ENCODE measurements around the gene ZNF70. TPM values are rescaled to one million over a fixed set of nuclear protein-coding genes. Genes with fewer than 3 reads are reported as not detected.
A peak's percentile ranks its signal among the peaks of the same experiment; 100 is the strongest.

ZNF70 gene
- total RNA-seq, 1 experiment from 2014 or later = 5.4 TPM

GRCh38 chr22:23774114-23774921, 23.4 kb upstream of the ZNF70 start:
- Histone ChIP-seq H3K27me3 (replicated peaks; ENCODE audit: control insufficient read depth, insufficient read depth, low read length) (no peaks in the 10 kb centered on the region), H3K4me3 (ENCODE audit: low read depth, low read length) (no peak overlapping the region), H3K36me3 (ENCODE audit: control insufficient read depth, insufficient read depth, low read length) (no peaks in the 10 kb centered on the region), H3K4me1 (peaks cover 38% of the 10 kb centered on the region), H3K9me3 (no peaks in the 10 kb centered on the region)
- BruUV-seq (replicated peaks) = no TSS peak
- no peak for TF ChIP-seq CTCF (IDR thresholded peaks at IDR 0.05; ENCODE audit: insufficient read depth in 1 of 2, low read depth in 1 of 2, low read length in 1 of 2, severe bottlenecking in 1 of 2, unreplicated experiment in 1 of 2)
- POLR2A ChIA-PET = interaction anchor here (0.5 to 1.2 kb wide), 4 partner anchors 13 to 132 kb away, joined by 3 to 7 read pairs (median 4); partner anchors contain the start of gene ZNF70
- CTCF ChIA-PET = interaction anchor here (0.7 to 1.1 kb wide), 3 partner anchors 74 to 120 kb away, joined by 3 to 5 read pairs (median 3); partner anchors contain the start of genes MIF and SLC2A11
- intact Hi-C loops (cut with micrococcal nuclease; ENCODE audit: unreplicated experiment) = no loop called here
- Mint-ChIP-seq H3K9me3 (ENCODE audit: unreplicated experiment) (no peaks in the 10 kb centered on the region), H3K27ac (ENCODE audit: unreplicated experiment) (peak overlapping the region; percentile 84), H3K27me3 (ENCODE audit: insufficient read depth, unreplicated experiment) (no peaks in the 10 kb centered on the region), H3K4me1 (ENCODE audit: low read depth, unreplicated experiment) (peaks cover 18% of the 10 kb centered on the region), H3K4me3 (ENCODE audit: unreplicated experiment) (peak overlapping the region; percentile 67), H3K36me3 (ENCODE audit: insufficient read depth, unreplicated experiment) (peaks cover 8% of the 10 kb centered on the region)
- peak in 1 of 2 experiments; percentile 31 for DNase-seq

- TSS peak; percentile 41 for BruUV-seq (replicated peaks)
- H3K27me3 Mint-ChIP-seq (ENCODE audit: insufficient read depth, unreplicated experiment) = no peaks in the 10 kb centered on the region
- no peaks in the 10 kb centered on the region for H3K9me3 ChIP-seq
- POLR2A ChIA-PET = interaction anchor here (1.1 kb wide), 1 partner anchor 61 kb away, joined by 3 read pairs; no protein-coding TSS in a partner anchor
- no peaks in the 10 kb centered on the region for H3K27me3 ChIP-seq (replicated peaks; ENCODE audit: control insufficient read depth, insufficient read depth, low read length)
- peaks cover 8% of the 10 kb centered on the region for H3K36me3 Mint-ChIP-seq (ENCODE audit: insufficient read depth, unreplicated experiment)
- H3K27ac Mint-ChIP-seq (ENCODE audit: unreplicated experiment) = peak overlapping the region; percentile 30
- intact Hi-C loops (cut with micrococcal nuclease; ENCODE audit: unreplicated experiment) = loop anchor here (2.0 kb wide), 1 partner anchor 13 kb away; the partner anchor contains the start of gene SMARCB1
- H3K4me3 Mint-ChIP-seq (ENCODE audit: unreplicated experiment) = peak overlapping the region; percentile 74
- peaks cover 18% of the 10 kb centered on the region for H3K4me1 Mint-ChIP-seq (ENCODE audit: low read depth, unreplicated experiment)
- CTCF ChIA-PET = interaction anchor here (1.1 to 1.3 kb wide), 3 partner anchors 76 to 121 kb away, joined by 3 to 4 read pairs (median 3); partner anchors contain the start of genes MIF and SLC2A11
- no peak for TF ChIP-seq CTCF (IDR thresholded peaks at IDR 0.05; ENCODE audit: insufficient read depth in 1 of 2, low read depth in 1 of 2, low read length in 1 of 2, severe bottlenecking in 1 of 2, unreplicated experiment in 1 of 2)
- no peaks in the 10 kb centered on the region for H3K9me3 Mint-ChIP-seq (ENCODE audit: unreplicated experiment)
- DNase-seq = no peak
- H3K4me1 ChIP-seq = peaks cover 38% of the 10 kb centered on the region
- peak overlapping the region; percentile 74 for H3K4me3 ChIP-seq (ENCODE audit: low read depth, low read length)
- no peaks in the 10 kb centered on the region for H3K36me3 ChIP-seq (ENCODE audit: control insufficient read depth, insufficient read depth, low read length)
These were observed 22.7 kb upstream of the ZNF70 start for GRCh38 chr22:23773483-23774113.

Data from Caco-2 (cell line).